ENCODE data around the gene KRT12. TPM values are rescaled to one million over a fixed set of nuclear protein-coding genes. Genes with fewer than 3 reads are reported as not detected.

KRT12 gene
- total and polyA plus RNA-seq, 9 donors: not detected

GRCh38 chr17:40888196-40888720, 21.2 kb upstream of the KRT12 start:
- H3K4me3 ChIP-seq: no peak overlapping the region
- H3K4me1 ChIP-seq (ENCODE audit: insufficient read depth): no peaks in the 10 kb centered on the region
- H3K9me3 ChIP-seq: no peaks in the 10 kb centered on the region
- no peak for TF ChIP-seq POLR2A (IDR thresholded peaks at IDR 0.05)
- no peak for TF ChIP-seq EP300 (IDR thresholded peaks at IDR 0.05)
- TF ChIP-seq, protein P1, sequence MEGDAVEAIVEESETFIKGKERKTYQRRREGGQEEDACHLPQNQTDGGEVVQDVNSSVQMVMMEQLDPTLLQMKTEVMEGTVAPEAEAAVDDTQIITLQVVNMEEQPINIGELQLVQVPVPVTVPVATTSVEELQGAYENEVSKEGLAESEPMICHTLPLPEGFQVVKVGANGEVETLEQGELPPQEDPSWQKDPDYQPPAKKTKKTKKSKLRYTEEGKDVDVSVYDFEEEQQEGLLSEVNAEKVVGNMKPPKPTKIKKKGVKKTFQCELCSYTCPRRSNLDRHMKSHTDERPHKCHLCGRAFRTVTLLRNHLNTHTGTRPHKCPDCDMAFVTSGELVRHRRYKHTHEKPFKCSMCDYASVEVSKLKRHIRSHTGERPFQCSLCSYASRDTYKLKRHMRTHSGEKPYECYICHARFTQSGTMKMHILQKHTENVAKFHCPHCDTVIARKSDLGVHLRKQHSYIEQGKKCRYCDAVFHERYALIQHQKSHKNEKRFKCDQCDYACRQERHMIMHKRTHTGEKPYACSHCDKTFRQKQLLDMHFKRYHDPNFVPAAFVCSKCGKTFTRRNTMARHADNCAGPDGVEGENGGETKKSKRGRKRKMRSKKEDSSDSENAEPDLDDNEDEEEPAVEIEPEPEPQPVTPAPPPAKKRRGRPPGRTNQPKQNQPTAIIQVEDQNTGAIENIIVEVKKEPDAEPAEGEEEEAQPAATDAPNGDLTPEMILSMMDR (IDR thresholded peaks at IDR 0.05): no peak
- 85 to 86% (median 85%) methylated on average over 2 of the region's 2 CpGs for WGBS, 3 donors
- intact Hi-C loops (cut with DNase I): no loop called here
- H3K27ac ChIP-seq: no peak overlapping the region
- H3K27me3 ChIP-seq: no peaks in the 10 kb centered on the region
- DNase-seq: no peak
- no peaks in the 10 kb centered on the region for H3K36me3 ChIP-seq

DNA sequence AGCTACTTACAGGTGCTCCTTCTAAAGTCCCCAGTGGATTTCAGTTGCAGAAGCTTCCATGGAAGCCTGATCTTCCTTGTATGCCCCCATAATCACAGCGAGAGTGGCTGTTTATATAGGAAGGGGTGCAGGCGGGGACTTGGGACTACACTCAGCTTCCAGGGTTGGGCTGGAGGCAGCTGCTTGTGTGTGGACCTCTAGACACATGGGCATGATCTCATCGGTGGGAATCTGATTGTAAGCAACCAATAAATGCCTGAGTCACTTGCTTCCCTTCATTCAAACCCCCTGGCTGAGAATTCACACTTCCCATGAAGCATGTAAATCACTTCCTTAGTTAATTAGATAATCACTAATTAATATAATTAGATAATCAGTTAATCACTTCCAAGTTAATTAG, 19.1 kb upstream of the KRT12 start:
- 65 to 71% (median 71%) methylated on average over 3 of the region's 3 CpGs for WGBS, 3 donors

DNA sequence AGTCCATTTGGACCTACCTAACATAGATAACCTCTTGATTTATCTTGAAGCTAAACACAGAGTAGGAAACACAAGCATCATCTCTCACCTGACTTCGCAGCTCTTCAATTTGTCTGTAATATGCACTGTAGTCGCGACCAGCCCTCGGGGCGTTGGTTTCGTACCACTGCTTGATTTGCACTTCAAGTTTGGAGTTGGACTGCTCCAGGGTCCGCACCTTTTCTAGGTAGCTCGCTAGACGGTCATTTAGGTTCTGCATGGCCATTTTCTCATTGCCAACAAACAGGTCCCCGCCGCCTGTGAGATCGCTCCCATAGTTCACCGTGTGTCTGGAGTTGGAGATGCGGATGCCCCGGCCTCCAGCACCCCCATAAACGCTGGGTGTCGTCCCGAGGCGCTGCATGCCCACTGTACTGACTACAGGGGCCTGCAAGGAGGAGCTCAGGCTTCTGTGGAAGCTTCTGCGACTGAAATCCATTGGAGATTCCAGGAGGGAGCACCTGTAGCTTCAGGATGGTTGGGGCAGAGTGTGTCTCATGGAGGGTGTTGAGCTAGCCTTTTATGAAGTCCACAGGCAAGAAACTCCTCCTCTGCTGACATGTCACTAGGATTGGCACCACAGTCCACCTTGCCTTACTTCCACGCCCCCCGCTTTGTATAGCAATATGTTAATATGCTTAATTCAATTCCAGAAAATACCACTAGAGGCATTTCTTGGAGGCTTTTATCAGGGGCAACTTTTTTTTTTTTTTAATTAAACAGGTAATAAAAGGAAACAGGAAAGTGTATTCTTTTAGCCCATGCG, 17.9 kb upstream of the KRT12 start, which contains the start of gene KRT20:
TSS of gene KRT20 (minus strand) at position 535 of the 805 bp plus-strand sequence. CDS start at position 478, 57 bp downstream.
- no peak within 1 kb of the TSS for H3K27ac ChIP-seq
- TF ChIP-seq EP300 (IDR thresholded peaks at IDR 0.05) (no peak), POLR2A (IDR thresholded peaks at IDR 0.05) (no peak)
- TF ChIP-seq, protein P1 (IDR thresholded peaks at IDR 0.05): no peak
- H3K27me3 ChIP-seq: no peaks in the 10 kb centered on the region
- 89 to 93% (median 91%) methylated on average over 23 of the region's 23 CpGs for WGBS, 3 donors
- intact Hi-C loops (cut with DNase I): no loop called here
- H3K4me3 ChIP-seq: no peak within 1 kb of the TSS
- no peaks in the 10 kb centered on the region for H3K36me3 ChIP-seq
- H3K9me3 ChIP-seq: no peaks in the 10 kb centered on the region
- DNase-seq: no peak
- no peaks in the 10 kb centered on the region for H3K4me1 ChIP-seq (ENCODE audit: insufficient read depth)

More for the DNA sequence above, 19.1 kb upstream of the KRT12 start:
- Histone ChIP-seq H3K4me3 (no peak overlapping the region), H3K27me3 (no peaks in the 10 kb centered on the region), H3K36me3 (no peaks in the 10 kb centered on the region), H3K9me3 (no peaks in the 10 kb centered on the region), H3K27ac (no peak overlapping the region), H3K4me1 (ENCODE audit: insufficient read depth) (no peaks in the 10 kb centered on the region)
- intact Hi-C loops (cut with DNase I): no loop called here
- DNase-seq: no peak
- TF ChIP-seq, protein P1 (IDR thresholded peaks at IDR 0.05): no peak
- TF ChIP-seq POLR2A (IDR thresholded peaks at IDR 0.05) (no peak), EP300 (IDR thresholded peaks at IDR 0.05) (no peak)

GRCh38 chr17:40883626-40884334, 16.8 kb upstream of the KRT12 start:
- TF ChIP-seq POLR2A (IDR thresholded peaks at IDR 0.05) (no peak), EP300 (IDR thresholded peaks at IDR 0.05) (no peak)
- TF ChIP-seq, protein P1 (IDR thresholded peaks at IDR 0.05): no peak
- DNase-seq: no peak
- H3K27ac ChIP-seq: no peak overlapping the region
- no peaks in the 10 kb centered on the region for H3K27me3 ChIP-seq
- H3K4me1 ChIP-seq (ENCODE audit: insufficient read depth): no peaks in the 10 kb centered on the region
- intact Hi-C loops (cut with DNase I): no loop called here
- no peaks in the 10 kb centered on the region for H3K9me3 ChIP-seq
- no peak overlapping the region for H3K4me3 ChIP-seq
- H3K36me3 ChIP-seq: no peaks in the 10 kb centered on the region
- 90 to 92% (median 91%) methylated on average over 7 of the region's 7 CpGs for WGBS, 3 donors

Data from ovary (tissue), 9 donors.